GM18867 (cell line): ENCODE measurements around the gene LRRC31.

ENCODE experiments used
- ATAC-seq: cut with Tn5 transposase; IDR thresholded peaks from one replicate; pipeline ENCODE4 v1.9.1; 2021; ENCODE audit warnings: mild to moderate bottlenecking, moderate library complexity; ENCODE audit not compliant: unreplicated experiment

LRRC31 gene

DNA sequence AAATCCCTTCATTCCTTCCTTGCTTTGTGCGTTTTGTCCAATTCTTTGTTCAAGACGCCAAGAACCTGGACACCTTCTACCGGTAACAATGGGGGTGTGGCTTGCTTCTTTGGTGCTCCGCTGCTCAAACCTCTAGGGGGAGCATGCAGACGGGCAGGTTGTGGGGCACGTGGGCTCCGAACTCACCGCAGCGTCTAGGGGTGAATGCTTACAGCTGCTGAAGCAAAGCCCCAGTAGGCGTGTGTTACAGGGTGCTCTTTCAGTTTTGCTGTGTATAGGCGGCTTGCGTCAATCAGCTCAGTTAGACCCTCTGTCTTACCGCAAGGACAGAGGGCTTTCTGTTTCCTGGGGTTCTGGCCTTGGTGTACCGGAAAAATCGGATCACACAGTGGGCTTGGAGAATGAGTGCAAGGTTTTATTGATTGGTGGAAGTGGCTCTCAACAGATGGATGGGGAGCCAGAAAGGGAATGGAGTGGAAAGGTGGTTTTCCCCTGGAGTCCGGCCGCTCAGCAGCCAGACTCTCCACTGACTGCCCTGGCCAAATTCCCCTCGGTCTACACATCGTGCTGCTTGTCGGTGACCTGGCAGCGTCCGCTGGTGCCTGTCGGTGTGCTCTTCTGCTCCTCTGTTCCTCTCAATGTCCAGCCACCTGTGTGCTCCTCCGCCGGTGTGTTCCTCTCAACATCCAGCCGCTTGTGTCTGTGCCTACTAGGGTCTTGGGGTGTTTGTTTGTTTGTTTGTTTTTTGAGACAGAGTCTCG lies 55.8 kb downstream of the LRRC31 start:
- ATAC-seq: peak; percentile 95

GRCh38 chr3:169813278-169813677 lies 56.5 kb downstream of the LRRC31 start:
- no peak for ATAC-seq

- ATAC-seq: peak; percentile 70
Measured at GRCh38 chr3:169812332-169813235, 57.2 kb downstream of the LRRC31 start, which contains the start of the genes LRRC34 and LRRIQ4. TSS of gene LRRC34 (minus strand) at chr3:169812904. CDS start at chr3:169812548, 356 bp downstream. TSS of gene LRRIQ4 (plus strand) at chr3:169812870. CDS start at chr3:169821922, 9,052 bp downstream.

DNA sequence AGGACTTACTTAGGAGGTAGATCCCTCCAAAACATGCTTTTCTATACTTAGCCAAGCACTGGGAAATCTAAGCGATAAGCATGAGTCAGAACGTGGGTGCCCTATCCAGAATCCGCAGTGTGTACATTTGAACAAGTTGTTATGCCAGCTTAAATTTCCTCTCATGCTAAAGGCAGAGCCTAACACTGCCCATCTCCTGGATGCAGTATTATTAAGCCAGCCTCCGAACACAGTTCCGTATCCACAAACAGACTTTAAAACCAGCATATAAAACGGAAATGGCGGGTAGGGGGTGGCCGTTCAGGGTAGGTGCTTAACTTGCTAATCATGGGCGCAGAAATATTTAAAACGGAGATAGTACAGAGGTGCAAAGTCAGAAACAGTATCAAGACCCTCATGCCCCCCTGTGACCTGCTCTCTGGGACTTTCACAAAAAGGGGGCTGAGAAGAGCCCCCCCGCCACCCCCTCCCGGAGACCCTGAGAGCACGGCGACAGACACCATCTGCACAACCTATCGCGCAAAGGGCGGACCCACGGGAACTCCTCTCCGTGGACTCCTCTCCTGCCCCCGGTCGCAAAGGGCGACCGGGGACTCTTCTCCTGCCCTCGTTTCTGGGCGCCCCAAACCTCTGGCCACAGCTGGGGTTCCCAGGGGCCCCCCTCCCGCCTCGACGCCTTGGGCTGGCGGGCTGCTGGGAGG lies 58.0 kb downstream of the LRRC31 start:
- ATAC-seq: no peak

DNA sequence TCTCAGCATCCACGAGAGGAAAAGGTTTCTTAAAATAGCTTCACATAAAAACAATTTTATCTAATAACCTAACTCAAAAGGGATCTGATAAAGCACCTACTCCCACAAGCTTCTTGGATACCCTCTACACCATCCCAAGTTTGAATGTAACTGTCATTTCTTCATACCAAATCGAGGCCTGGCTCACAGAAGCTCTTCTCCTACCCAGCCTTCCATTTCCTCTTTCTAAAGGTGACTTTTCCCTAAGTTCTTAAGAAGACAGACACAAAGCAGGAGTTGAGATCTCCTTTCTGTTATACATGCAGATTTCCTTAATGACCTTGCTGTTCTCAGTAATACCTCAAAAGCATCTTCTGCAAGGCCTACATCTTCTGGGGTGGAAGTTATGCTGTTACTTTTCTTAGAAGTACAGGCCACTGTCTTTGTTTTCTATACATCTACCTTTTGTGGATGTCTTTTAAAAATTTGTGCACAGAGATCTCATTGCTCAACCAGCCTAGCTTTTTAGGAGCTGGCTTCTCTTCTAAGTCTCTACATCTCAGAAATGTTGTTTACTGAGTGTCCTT lies 60.4 kb downstream of the LRRC31 start:
- ATAC-seq: no peak

GRCh38 chr3:169804681-169805080 lies 65.1 kb downstream of the LRRC31 start:
- ATAC-seq: no peak

GRCh38 chr3:169792359-169792758 lies 77.4 kb downstream of the LRRC31 start:
- ATAC-seq: no peak

DNA sequence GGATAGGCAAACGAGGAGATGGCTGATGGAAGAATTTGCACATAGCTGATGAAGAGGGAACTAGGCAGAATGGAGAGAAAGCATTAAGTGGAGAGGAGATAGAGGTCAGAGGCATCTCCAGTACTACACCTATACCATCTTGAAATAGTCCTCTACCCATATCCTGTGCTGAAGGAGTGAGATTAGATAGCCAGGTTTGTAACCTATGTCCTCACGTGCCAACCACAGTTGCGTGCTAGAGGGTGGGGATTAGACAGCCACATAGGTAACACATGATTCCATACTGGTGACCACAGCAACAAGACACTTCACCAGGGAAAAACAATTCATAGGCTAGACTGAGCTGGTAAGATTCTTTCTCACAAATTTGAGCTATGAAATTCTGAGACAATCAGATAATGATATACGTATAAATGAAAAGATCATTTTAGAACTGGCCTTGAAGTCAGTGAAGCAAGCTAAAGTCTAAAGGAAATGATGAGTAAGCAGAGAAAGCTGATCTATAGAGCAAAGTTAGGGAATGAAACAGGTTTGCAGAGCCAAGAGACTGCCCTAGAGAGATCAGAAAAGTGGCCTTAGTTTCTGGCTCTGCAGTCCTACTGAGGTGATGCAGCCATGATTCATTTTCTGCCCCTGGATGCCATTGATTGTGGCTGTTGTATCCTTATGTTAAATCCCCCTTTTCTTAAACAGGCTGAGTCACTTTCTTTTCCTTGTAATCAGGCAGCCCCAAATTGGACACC lies 78.9 kb downstream of the LRRC31 start:
- no peak for ATAC-seq

DNA sequence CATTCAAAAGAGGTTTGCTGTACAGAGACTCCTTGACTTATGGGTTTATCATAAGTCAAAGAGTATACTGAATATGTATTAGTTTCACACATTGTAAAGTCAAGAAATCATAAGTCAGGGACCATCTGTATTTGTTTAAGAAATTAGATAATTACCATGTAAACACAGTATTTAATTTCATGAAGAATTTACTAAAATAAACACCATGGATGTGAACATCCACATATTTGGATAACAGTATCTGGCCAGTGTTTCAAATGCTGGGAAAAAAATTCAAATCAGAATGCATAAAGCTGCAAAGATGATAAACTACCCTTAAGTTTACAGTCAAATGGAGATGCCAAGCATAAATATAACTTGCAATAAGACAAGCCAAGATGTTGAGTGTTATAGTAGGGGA lies 79.5 kb downstream of the LRRC31 start:
- ATAC-seq: no peak
